H1 (cell line): ENCODE measurements around the gene CSTF3. TPM values are rescaled to one million over a fixed set of nuclear protein-coding genes. Genes with fewer than 3 reads are reported as not detected.

ENCODE experiments used
- RNF2 ChIP-seq: fragments of 200-900, 300-1000 bp; sonication (generic); IDR thresholded peaks from 2 replicates; pipeline ENCODE4 v1.7.1; 2016; ENCODE audit warnings: borderline replicate concordance, low read depth, mild to moderate bottlenecking, antibody characterized with exemption, low read length; ENCODE audit not compliant: poor library complexity, severe bottlenecking; ENCODE audit errors: missing control alignments
- polyA plus RNA-seq, 7 experiments: library from polyadenylated mRNA; depleted of rRNA in 3 of 7; stranded (reverse) in 5 of 7; unstranded in 2 of 7; fragments of >200 nt in 5 of 7; fragments of 200-250 nt in 2 of 7; gene quantifications; 1 replicate in 5 of 7; 2 replicates in 1 of 7; 4 replicates in 1 of 7; pipeline versions ENCODE4 v1.2.1 to v1.2.3, GENCODE V29; 2011 to 2013; ENCODE audit warnings: missing spikeins in 2 of 7, mixed read lengths in 2 of 7
- total RNA-seq: library from RNA; stranded (reverse); fragmentation: NEBNext Ultra II Directional; extraction: Animal tissue kit (Norgen Biotek cat#: 25700); gene quantifications from 2 replicates; pipeline ENCODE4 v1.2.1, GENCODE V29; 2021

CSTF3 gene
- total and polyA plus RNA-seq, 2 of the 8 experiments (the other 6 are each of a cell fraction or from before 2014, with no cell fraction given): 22.3 to 54.7 TPM

DNA sequence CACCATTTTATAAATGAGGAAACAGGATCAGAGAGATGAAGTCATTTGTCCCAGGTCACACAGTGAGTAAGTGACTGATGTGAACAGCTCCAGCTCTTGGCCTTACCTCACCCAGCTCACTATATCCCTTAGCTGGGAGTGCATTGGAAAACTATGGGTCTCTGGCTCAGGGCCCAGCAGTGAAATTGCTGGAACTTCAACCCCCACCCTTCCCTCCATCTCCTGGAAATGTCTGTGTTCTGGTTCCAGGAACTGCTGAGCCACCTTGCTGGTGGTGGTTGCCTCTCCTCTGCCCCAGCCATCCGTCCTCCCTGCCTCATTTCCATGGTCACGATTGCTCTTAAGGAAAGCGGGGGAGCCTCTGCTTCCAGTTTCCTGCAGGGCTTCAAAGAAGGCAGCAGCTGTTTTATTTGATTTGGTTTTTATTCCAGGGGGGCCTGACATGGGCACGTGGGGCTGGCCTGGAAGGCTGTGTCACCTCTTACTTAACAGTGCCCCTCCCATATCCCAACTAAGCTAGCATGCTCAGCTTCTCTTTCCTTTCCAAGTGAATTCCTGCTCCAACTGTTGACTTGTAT lies 46.2 kb upstream of the CSTF3 start (continued):
- no peak for TF ChIP-seq RNF2
